ENCODE measurements around the gene GLT8D1.
"Not testable (repeated sequence)": the region's sequence is repeated elsewhere in the genome, so short reads cannot be mapped to it uniquely, and the experiment has no call there.

Gene GLT8D1

DNA sequence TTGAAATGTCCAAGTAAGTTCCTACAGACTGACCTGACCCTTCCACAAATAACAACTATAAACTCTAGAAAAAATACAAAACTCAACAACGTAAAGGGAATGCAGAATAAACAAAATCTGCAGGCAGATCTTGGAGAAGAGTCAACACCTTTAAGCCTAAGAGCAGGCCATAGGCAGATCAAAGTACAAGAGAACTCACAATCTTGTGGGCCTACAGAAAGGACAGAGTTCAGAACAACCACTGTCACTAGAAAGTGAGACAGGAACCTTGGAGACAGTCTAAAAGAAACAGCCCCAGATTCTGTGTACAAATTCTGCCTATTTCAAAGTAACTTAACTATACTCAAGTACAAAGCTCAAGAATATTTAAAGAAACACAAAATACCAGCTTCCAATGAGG is 34.1 kb upstream of the GLT8D1 start:
- TF ChIP-seq, protein P1, sequence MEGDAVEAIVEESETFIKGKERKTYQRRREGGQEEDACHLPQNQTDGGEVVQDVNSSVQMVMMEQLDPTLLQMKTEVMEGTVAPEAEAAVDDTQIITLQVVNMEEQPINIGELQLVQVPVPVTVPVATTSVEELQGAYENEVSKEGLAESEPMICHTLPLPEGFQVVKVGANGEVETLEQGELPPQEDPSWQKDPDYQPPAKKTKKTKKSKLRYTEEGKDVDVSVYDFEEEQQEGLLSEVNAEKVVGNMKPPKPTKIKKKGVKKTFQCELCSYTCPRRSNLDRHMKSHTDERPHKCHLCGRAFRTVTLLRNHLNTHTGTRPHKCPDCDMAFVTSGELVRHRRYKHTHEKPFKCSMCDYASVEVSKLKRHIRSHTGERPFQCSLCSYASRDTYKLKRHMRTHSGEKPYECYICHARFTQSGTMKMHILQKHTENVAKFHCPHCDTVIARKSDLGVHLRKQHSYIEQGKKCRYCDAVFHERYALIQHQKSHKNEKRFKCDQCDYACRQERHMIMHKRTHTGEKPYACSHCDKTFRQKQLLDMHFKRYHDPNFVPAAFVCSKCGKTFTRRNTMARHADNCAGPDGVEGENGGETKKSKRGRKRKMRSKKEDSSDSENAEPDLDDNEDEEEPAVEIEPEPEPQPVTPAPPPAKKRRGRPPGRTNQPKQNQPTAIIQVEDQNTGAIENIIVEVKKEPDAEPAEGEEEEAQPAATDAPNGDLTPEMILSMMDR (conservative IDR thresholded peaks at IDR 0.05; ENCODE audit: control insufficient read depth, insufficient read depth, low read depth, low read length): no peak
- DNase-seq (ENCODE audit: low read depth): no peak
- no peak overlapping the region for H3K4me3 ChIP-seq (ENCODE audit: control insufficient read depth, low read depth, low read length)

DNA sequence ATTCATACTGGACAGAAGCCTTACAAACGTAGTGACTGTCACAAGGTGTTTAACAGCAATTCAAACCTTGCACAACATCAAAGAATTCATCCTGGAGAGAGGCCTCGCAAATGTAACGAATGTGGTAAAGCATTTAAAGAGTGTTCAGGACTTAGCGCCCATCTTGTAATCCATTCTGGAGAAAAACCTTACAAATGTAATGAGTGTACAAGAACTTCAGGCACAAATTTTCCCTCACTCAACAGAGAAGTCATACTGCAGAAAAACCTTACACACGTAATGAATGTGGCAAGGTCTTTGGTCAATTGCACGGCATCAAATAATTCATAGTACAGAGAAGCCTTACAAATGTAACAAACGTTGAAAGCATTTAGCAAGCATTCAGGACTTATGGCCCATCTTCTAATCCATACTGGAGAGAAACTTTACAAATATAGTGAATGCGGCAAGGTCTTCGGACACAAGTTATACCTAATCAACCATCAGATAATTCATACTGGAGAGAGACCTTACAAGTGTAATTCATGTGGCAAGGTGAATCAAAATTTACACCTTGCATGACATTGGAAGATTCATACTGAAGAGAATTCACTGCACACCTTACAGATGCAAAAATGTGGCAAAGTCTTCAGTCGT is 27.8 kb upstream of the GLT8D1 start:
- no peak overlapping the region for H3K4me3 ChIP-seq (ENCODE audit: control insufficient read depth, low read depth, low read length)
- no peak for DNase-seq (ENCODE audit: low read depth)
- TF ChIP-seq, protein P1 (conservative IDR thresholded peaks at IDR 0.05; ENCODE audit: control insufficient read depth, insufficient read depth, low read depth, low read length): no peak

DNA sequence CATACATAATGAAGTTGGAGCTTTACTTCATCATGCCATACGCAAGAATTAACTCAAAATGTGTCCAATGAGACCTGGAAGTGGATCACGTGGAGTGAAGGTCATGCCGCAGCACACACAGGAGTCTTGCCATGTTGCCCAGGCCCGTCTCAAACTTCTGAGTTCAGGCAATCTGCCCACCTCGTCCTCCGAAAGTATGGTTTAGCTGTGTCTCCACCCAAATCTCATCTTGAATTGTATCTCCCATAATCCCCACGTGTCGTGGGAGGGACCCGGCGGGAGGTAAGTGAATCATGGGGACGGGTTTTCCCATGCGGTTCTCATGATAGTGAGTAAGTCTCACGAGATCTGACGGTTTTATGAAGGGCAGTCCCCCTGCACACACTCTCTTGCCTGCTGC is 26.0 kb upstream of the GLT8D1 start:
- no peak overlapping the region for H3K4me3 ChIP-seq (ENCODE audit: control insufficient read depth, low read depth, low read length)
- no peak for DNase-seq (ENCODE audit: low read depth)
- TF ChIP-seq, protein P1 (conservative IDR thresholded peaks at IDR 0.05; ENCODE audit: control insufficient read depth, insufficient read depth, low read depth, low read length): no peak

DNA sequence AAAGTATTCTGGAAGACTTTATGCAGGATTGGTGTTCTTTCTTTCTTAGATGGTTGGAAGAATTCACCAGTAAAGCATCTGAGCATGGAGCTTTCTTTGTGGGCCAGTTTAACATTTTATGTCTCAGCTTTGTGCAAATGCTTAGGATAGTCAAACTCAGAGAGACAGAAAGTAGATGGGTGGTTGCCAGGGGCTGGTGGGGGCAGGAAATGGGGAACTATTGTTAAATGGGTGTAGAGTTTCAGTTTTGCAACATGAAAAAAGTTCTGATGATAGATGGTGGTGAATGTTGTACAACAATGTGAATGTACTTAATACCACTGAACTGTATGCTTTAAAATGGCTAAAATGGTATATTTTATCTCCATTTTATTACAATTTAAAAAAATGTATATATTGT is 25.1 kb upstream of the GLT8D1 start:
- DNase-seq (ENCODE audit: low read depth): no peak
- no peak overlapping the region for H3K4me3 ChIP-seq (ENCODE audit: control insufficient read depth, low read depth, low read length)
- TF ChIP-seq, protein P1 (conservative IDR thresholded peaks at IDR 0.05; ENCODE audit: control insufficient read depth, insufficient read depth, low read depth, low read length): no peak

DNA sequence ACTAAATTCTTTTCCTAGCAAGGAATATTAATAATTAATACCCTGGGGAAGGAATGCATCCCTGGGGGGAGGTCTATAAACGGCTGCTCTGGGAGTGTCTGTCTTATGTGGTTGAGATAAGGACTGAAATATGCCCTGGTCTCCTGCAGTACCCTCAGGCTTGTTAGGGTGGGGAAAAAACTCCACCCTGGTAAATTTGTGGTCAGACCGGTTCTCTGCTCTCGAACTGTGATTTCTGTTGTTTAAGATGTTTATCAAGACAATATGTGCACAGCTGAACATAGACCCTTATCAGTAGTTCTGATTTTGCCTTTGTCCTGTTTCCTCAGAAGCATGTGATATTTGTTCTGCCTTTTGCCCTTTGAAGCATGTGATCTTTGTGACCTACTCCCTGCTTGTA is 23.2 kb upstream of the GLT8D1 start:
- DNase-seq (ENCODE audit: low read depth); H3K4me3 ChIP-seq (ENCODE audit: control insufficient read depth, low read depth, low read length): not testable (repeated sequence)

DNA sequence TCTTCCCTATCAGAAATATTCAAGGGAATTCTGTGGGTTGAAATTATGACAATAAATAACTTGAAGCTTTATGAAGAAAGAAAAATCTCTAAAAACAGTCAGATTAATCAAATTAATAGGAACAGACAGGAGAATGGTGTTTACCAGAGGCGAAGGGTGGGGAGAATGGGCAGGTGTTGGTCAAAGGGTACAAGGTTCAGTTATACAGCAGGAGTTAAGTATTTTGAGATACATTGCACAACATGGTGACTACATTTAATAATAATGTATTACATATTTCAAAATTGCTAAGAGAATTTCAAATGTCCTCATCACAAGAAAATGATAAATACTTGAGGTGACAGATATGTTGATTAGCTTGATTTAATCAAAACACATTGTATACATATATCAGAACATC is 18.9 kb upstream of the GLT8D1 start:
- no peak overlapping the region for H3K4me3 ChIP-seq (ENCODE audit: control insufficient read depth, low read depth, low read length)
- TF ChIP-seq, protein P1 (conservative IDR thresholded peaks at IDR 0.05; ENCODE audit: control insufficient read depth, insufficient read depth, low read depth, low read length): no peak
- no peak for DNase-seq (ENCODE audit: low read depth)

DNA sequence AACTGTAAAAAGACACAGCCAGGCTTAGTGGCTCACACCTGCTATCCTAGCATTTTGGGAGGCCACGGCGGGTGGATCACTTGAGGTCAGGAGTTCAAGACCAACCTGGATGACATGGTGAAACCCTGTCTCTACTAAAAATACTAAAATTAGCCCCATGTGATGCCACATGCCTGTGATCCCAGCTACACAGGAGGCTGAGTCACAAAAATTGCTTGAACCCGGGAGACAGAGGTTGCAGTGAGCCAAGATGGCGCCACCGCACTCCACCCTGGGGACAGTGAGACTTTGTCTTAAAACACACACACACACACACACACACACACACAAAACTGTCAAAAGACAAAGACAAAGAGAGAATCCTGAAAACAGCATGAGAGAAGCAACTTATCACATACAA is 18.3 kb upstream of the GLT8D1 start:
- no peak overlapping the region for H3K4me3 ChIP-seq (ENCODE audit: control insufficient read depth, low read depth, low read length)
- TF ChIP-seq, protein P1 (conservative IDR thresholded peaks at IDR 0.05; ENCODE audit: control insufficient read depth, insufficient read depth, low read depth, low read length): no peak
- DNase-seq (ENCODE audit: low read depth): no peak

Measured in fibroblast of mammary gland (primary cell).